ENCODE results near the gene TNNT1.

The TNNT1 gene, protein sequence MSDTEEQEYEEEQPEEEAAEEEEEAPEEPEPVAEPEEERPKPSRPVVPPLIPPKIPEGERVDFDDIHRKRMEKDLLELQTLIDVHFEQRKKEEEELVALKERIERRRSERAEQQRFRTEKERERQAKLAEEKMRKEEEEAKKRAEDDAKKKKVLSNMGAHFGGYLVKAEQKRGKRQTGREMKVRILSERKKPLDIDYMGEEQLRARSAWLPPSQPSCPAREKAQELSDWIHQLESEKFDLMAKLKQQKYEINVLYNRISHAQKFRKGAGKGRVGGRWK

DNA sequence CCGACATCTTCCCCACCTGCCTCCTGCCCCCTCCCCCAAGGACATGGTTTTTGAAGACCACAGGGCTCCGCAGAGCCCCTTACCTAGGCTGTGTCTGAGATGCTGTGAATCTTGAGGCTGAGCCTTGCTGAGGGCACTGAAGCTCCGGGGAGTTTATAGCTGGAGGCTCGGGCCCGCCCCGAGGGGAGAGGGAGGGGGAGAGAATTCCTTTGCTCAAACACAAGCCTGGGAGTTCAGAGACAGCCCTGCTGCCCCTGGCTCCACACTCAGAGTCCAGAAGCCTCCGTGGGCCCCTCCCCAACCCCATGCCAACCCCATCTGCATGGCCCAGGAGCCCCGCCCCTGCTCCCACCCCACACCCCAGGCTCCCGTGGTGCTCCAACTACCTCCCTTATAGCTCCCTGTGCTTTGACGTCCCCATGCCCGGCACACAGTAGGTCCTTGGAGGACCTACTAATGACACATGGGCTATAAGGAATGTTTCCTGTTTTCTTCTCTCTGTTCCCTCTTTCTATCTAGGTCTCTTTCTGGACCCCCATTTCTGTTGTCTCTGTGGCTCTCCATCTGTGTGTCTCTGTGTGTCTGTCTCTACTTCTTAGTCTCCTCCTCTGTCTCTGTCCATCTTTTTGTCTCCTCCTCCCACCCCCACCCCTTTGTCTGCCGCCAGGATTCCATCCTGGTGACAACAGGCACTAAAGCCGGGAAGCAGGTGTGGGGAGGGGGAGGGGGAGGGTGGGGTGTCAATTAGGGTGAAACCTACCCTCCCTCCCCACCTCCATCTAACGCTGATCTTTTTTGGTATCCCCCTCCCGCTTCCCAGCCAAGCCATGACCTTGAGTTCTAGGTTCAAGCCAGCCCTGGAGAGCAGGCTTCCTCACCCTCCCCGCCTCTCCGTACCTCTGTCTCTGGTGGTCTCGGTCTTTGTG, at the start of gene TNNT1:
Gene TNNT1 (minus strand): TSS at position 129 of the 926 bp plus-strand sequence. CDS start 2,049 bp downstream, outside the sequence.
- TF ChIP-seq, protein P1, sequence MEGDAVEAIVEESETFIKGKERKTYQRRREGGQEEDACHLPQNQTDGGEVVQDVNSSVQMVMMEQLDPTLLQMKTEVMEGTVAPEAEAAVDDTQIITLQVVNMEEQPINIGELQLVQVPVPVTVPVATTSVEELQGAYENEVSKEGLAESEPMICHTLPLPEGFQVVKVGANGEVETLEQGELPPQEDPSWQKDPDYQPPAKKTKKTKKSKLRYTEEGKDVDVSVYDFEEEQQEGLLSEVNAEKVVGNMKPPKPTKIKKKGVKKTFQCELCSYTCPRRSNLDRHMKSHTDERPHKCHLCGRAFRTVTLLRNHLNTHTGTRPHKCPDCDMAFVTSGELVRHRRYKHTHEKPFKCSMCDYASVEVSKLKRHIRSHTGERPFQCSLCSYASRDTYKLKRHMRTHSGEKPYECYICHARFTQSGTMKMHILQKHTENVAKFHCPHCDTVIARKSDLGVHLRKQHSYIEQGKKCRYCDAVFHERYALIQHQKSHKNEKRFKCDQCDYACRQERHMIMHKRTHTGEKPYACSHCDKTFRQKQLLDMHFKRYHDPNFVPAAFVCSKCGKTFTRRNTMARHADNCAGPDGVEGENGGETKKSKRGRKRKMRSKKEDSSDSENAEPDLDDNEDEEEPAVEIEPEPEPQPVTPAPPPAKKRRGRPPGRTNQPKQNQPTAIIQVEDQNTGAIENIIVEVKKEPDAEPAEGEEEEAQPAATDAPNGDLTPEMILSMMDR (IDR thresholded peaks at IDR 0.05; ENCODE audit: borderline replicate concordance, insufficient read depth, low read depth, low read length) = no peak
- H3K4me3 ChIP-seq (ENCODE audit: low read depth, low read length) = no peak within 1 kb of the TSS

DNA sequence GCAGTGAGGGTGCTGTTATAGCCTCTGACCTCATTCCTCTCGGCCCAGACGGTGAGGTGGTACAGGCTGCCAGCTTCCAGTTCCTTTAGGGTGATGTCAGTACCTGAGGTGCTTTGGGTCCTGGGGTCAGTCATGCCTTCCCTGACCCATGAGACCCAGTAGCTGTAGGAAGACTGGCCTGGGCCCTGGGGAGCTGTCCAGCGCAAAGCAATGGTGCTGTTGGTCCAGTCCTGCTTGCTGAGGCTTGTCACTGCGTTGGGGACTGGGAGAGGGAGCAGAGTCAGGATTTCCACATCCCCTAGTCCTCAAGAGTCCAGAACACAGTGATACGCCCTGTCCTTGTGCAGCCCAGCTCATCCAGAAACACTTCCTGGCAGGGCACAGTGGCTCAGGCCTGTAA, 49.6 kb upstream of the TNNT1 start:
- no peak overlapping the region for H3K4me3 ChIP-seq (ENCODE audit: low read depth, low read length)
- TF ChIP-seq, protein P1 (IDR thresholded peaks at IDR 0.05; ENCODE audit: borderline replicate concordance, insufficient read depth, low read depth, low read length) = no peak

DNA sequence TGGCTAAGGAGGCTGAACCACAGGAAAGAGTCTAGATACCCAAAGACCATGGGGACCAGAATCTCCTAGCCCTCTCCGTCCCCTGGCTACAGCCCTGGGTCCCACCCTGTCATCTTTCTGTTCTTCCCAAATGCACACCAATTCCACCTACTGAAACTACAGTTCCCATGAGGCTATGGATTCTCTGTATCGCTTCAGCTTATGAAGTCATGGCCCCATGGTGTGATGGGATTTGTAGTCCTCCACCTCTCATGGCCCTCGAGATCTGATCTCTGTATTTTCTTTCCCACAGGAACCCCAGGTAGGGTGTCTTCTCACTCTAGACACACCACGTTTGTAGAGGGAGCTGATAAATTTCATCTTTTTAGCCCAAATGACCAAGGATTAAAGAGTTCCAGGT, 48.5 kb upstream of the TNNT1 start:
- no peak overlapping the region for H3K4me3 ChIP-seq (ENCODE audit: low read depth, low read length)
- TF ChIP-seq, protein P1 (IDR thresholded peaks at IDR 0.05; ENCODE audit: borderline replicate concordance, insufficient read depth, low read depth, low read length) = no peak

DNA sequence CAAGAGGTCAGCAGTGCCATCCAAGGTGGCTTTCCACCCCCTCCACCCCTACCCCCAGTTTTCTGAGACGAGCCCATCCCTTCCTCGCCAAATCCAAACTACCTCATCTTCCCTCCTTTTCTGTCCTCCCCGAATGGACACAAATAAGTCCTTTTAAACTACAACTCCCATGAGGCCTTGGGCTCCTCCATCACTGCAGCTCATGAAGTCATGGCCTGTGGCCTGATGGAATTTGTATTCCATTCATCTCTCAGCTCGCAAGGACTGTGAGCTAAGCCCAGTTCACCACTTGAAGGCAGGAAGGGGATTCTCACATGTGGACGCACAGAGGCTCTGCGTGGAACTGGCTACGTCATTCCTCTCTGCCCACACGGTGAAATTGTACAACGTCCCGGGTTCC, 47.8 kb upstream of the TNNT1 start:
- TF ChIP-seq, protein P1 (IDR thresholded peaks at IDR 0.05; ENCODE audit: borderline replicate concordance, insufficient read depth, low read depth, low read length) = no peak
- no peak overlapping the region for H3K4me3 ChIP-seq (ENCODE audit: low read depth, low read length)

DNA sequence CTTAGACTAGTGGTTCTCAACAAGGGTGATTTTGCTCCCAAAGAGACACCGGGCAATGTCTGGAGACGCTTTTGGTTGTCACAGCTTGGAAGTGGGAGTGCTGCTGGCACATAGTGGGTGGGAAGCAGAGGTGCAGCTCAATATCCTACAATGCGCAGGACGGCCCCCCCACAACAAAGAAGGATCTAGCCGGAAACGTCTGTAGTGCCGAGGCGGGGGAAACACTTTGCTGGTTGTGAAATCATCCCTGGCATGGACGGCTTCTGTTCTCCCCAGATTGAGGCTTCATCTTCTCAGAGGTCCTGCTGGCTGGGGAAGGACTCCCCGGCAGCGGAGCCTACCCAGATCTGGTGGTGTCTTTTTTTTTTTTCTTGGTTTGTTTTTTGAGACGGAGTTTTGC, 44.5 kb upstream of the TNNT1 start:
- no peak overlapping the region for H3K4me3 ChIP-seq (ENCODE audit: low read depth, low read length)
- TF ChIP-seq, protein P1 (IDR thresholded peaks at IDR 0.05; ENCODE audit: borderline replicate concordance, insufficient read depth, low read depth, low read length) = no peak

DNA sequence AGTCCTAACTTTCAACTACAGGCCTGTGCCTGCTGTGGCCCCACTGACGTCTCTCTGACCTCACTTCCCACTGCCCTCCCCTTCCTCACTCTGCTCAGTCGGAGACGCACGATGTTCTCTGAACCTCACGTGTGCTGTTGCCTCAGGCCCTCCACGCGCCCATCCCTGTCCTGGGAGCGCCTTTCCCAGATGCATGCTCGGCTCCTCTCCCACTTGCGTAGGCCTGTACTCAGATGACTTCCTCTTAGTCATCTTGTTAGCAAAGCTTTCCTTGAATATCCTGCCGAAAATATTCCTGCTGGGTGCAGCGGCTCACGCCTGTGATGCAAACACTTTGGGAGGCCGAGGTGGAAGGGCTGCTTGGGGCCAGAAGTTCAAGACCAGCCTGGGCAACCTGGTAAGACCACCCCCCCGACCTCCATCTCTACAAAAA, 40.4 kb upstream of the TNNT1 start:
- H3K4me3 ChIP-seq (ENCODE audit: low read depth, low read length) = no peak overlapping the region
- TF ChIP-seq, protein P1 (IDR thresholded peaks at IDR 0.05; ENCODE audit: borderline replicate concordance, insufficient read depth, low read depth, low read length) = no peak

Data from GM12875 (cell line).